HCT116 (cell line): ENCODE measurements around the gene EXOSC6.
"Not testable (repeated sequence)": the region's sequence is repeated elsewhere in the genome, so short reads cannot be mapped to it uniquely, and the experiment has no call there.

ENCODE experiments used
- EGR1 ChIP-seq: IDR thresholded peaks from 2 replicates; pipeline ENCODE4 v1.6.1; 2012; ENCODE audit warnings: low read depth
- EZH2 ChIP-seq: fragments of 200-600 bp; sonication (generic); IDR thresholded peaks from 2 replicates; pipeline ENCODE4 v1.6.1; 2017; ENCODE audit warnings: antibody characterized with exemption, mixed run types
- EZH2phosphoT487 ChIP-seq: fragments of 200-600 bp; IDR thresholded peaks from 2 replicates; pipeline ENCODE4 v1.6.1; 2018; ENCODE audit warnings: antibody characterized with exemption, borderline replicate concordance
- POLR2A ChIP-seq: IDR thresholded peaks from 2 replicates; pipeline ENCODE4 v1.7.0; 2011; ENCODE audit warnings: borderline replicate concordance; ENCODE audit not compliant: insufficient read depth, insufficient read length; ENCODE audit errors: extremely low read depth
- POLR2AphosphoS5 ChIP-seq: IDR thresholded peaks from 2 replicates; pipeline ENCODE4 v1.6.1; 2011; ENCODE audit warnings: mild to moderate bottlenecking, low read depth, low read length, moderate library complexity
- RAD21 ChIP-seq: IDR thresholded peaks from 2 replicates; pipeline ENCODE4 v1.6.1; 2012; ENCODE audit warnings: low read depth, mild to moderate bottlenecking
- SP1 ChIP-seq: IDR thresholded peaks from 2 replicates; pipeline ENCODE4 v1.6.1; 2012; ENCODE audit warnings: low read depth
- ZNF274 ChIP-seq: fragments of 200-500 bp; sonication (Bioruptor generic); IDR thresholded peaks from 2 replicates; pipeline ENCODE4 v1.6.1; 2014; ENCODE audit warnings: mild to moderate bottlenecking, low read depth, low read length, inconsistent platforms
- TF ChIP-seq, protein P1 (sequence below), 3 experiments: fragments of 200-600 bp in 1 of 3; sonication (generic) in 1 of 3; IDR thresholded peaks in 2 of 3; conservative IDR thresholded peaks in 1 of 3; 2 replicates each; pipeline ENCODE4 v1.5.1; 2012 to 2017; ENCODE audit warnings: low read depth in 2 of 3, low read length in 2 of 3, antibody characterized with exemption in 1 of 3, borderline replicate concordance in 1 of 3, control low read depth in 1 of 3, mild to moderate bottlenecking in 1 of 3, mixed read lengths in 1 of 3, mixed run types in 1 of 3, moderate library complexity in 1 of 3; ENCODE audit not compliant: insufficient read depth in 1 of 3

DNA sequence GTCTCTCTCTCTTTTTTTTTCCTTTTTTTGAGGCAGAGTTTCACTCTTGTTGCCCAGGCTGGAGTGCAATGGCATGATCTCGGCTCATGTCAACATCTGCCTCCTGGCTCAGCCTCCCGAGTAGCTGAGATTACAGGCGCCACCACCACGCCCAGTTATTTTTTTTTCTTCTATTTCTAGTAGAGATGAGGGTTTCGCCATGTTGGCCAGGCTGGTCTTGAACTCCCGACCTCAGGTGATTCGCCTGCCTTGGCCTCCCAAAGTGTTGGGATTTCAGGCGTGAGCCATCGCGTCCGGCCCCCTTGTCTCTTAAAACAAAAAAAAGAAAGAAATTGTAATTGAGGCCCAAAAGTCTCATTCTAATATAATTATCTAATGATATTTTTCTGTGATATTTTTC, 40.4 kb upstream of the EXOSC6 start:
- TF ChIP-seq EZH2, POLR2A, ZNF274, EGR1, EZH2phosphoT487, POLR2AphosphoS5, RAD21, SP1: not testable (repeated sequence)
- TF ChIP-seq, protein P1, sequence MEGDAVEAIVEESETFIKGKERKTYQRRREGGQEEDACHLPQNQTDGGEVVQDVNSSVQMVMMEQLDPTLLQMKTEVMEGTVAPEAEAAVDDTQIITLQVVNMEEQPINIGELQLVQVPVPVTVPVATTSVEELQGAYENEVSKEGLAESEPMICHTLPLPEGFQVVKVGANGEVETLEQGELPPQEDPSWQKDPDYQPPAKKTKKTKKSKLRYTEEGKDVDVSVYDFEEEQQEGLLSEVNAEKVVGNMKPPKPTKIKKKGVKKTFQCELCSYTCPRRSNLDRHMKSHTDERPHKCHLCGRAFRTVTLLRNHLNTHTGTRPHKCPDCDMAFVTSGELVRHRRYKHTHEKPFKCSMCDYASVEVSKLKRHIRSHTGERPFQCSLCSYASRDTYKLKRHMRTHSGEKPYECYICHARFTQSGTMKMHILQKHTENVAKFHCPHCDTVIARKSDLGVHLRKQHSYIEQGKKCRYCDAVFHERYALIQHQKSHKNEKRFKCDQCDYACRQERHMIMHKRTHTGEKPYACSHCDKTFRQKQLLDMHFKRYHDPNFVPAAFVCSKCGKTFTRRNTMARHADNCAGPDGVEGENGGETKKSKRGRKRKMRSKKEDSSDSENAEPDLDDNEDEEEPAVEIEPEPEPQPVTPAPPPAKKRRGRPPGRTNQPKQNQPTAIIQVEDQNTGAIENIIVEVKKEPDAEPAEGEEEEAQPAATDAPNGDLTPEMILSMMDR (IDR thresholded peaks at IDR 0.05 in 2 of 3, conservative IDR thresholded peaks at IDR 0.05 in 1 of 3; ENCODE audit: borderline replicate concordance in 1 of 3, insufficient read depth in 1 of 3, low read depth in 2 of 3, low read length in 2 of 3): not testable (repeated sequence)
